ENCODE results near the gene KIF16B. TPM values are rescaled to one million over a fixed set of nuclear protein-coding genes. Genes with fewer than 3 reads are reported as not detected.
"Not testable (repeated sequence)": the region's sequence is repeated elsewhere in the genome, so short reads cannot be mapped to it uniquely, and the experiment has no call there.

KIF16B gene
- total RNA-seq, 1 donor from 2014 or later, result 14.2 TPM

- no peak for DNase-seq (ENCODE audit: low read depth)
- TF ChIP-seq CTCF (conservative IDR thresholded peaks at IDR 0.05; ENCODE audit: low read depth, low read length), result no peak
- H3K4me3 ChIP-seq (ENCODE audit: low read depth, low read length), result no peak overlapping the region
Measured at GRCh38 chr20:16569246-16570153, 3.7 kb downstream of the KIF16B start.

GRCh38 chr20:16566080-16566479 lies 7.2 kb downstream of the KIF16B start:
- no peak overlapping the region for H3K4me3 ChIP-seq (ENCODE audit: low read depth, low read length)
- DNase-seq (ENCODE audit: low read depth), result no peak
- TF ChIP-seq CTCF (conservative IDR thresholded peaks at IDR 0.05; ENCODE audit: low read depth, low read length), result no peak

DNA sequence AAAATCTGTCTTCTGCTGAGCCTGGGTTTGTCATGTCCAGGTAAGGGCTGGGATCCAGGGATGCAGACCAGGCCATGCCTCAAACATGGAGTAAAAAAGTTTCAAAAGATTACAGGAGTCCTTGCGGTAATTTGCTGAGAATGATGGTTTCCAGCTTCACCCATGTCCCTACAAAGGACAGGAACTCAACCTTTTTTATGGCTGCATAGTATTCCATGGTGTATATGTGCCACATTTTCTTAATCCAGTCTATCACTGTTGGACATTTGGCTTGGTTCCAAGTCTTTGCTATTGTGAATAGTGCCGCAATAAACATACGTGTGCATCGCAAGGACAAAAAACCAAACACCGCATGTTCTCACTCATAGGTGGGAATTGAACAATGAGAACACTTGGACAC lies 9.2 kb downstream of the KIF16B start:
- not testable (repeated sequence) for DNase-seq (ENCODE audit: low read depth); H3K4me3 ChIP-seq (ENCODE audit: low read depth, low read length)

- no peak for TF ChIP-seq CTCF (conservative IDR thresholded peaks at IDR 0.05; ENCODE audit: low read depth, low read length)
Measured at GRCh38 chr20:16563066-16563806, 10.0 kb downstream of the KIF16B start.

GRCh38 chr20:16562259-16562658 lies 11.0 kb downstream of the KIF16B start:
- no peak for DNase-seq (ENCODE audit: low read depth)
- peak overlapping the region; percentile 27 for H3K4me3 ChIP-seq (ENCODE audit: low read depth, low read length)
- TF ChIP-seq CTCF (conservative IDR thresholded peaks at IDR 0.05; ENCODE audit: low read depth, low read length), result no peak

More at GRCh38 chr20:16563066-16563806, 10.0 kb downstream of the KIF16B start:
- no peak for DNase-seq (ENCODE audit: low read depth)
- peak overlapping the region; percentile 27 for H3K4me3 ChIP-seq (ENCODE audit: low read depth, low read length)

DNA sequence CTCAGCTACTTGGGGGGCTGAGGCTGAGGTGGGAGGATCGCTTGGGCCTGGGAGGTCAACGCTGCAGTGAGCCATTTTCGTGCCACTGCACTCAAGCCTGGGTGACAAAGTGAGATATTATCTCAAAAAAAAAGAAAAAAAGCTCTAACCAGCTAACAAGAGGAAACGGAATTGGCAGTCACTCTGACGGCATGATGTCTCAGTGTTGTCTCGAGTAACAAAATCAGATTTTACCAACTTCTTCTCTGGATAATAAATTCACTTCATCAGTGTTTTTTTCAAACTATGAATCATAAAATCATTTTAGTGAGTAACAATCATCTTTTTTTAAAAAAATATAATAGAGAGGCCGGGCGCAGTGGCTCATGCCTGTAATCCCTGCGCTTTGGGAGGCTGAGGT lies 12.6 kb downstream of the KIF16B start:
- H3K4me3 ChIP-seq (ENCODE audit: low read depth, low read length), result no peak overlapping the region
- no peak for DNase-seq (ENCODE audit: low read depth)
- no peak for TF ChIP-seq CTCF (conservative IDR thresholded peaks at IDR 0.05; ENCODE audit: low read depth, low read length)

DNA sequence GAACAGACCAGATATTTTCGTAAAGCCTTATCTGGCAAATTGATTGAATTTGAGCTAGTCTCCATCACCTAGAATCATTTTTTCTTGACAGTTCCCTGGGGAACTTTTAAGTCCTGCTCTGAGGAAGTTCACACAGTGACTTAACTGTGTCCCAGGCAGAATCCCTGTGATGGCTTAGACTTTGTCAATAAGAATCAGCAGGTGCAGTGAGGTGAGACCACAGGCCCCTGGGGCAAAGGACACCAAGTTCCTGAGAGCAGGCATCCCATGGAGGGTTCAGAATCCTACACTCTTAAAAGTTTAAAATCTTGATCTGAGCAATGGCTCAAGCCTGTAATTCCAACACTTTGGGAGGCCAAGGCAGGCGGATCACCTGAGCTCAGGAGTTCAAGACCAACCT lies 13.0 kb downstream of the KIF16B start:
- TF ChIP-seq CTCF (conservative IDR thresholded peaks at IDR 0.05; ENCODE audit: low read depth, low read length), result no peak
- no peak overlapping the region for H3K4me3 ChIP-seq (ENCODE audit: low read depth, low read length)
- DNase-seq (ENCODE audit: low read depth), result no peak

All from epithelial cell of proximal tubule (primary cell).